H9 (cell line): ENCODE measurements around the gene RNF212. TPM values are rescaled to one million over a fixed set of nuclear protein-coding genes. Genes with fewer than 3 reads are reported as not detected.

Experiments used
- DNase-seq: peaks from one replicate; pipeline ENCODE4 v3.0.0-alpha.2; 2017
- H2AFZ ChIP-seq: one replicate; pipeline ENCODE4 v1.6.1; 2013; ENCODE audit warnings: mild to moderate bottlenecking, low read length, control low read depth, moderate library complexity
- H2AK5ac ChIP-seq: 2 replicates; pipeline ENCODE4 v1.6.1; 2013; ENCODE audit warnings: low read length, control low read depth, mixed read lengths; ENCODE audit not compliant: insufficient read length
- H2BK120ac ChIP-seq: one replicate; pipeline ENCODE4 v1.6.1; 2013; ENCODE audit warnings: low read depth, mild to moderate bottlenecking, low read length, control low read depth, inconsistent platforms; ENCODE audit not compliant: poor library complexity, severe bottlenecking
- H2BK12ac ChIP-seq: 2 replicates; pipeline ENCODE4 v1.6.1; 2013; ENCODE audit warnings: low read length, control low read depth, mixed read lengths, low read depth; ENCODE audit not compliant: insufficient read length
- H2BK15ac ChIP-seq: 2 replicates; pipeline ENCODE4 v1.6.1; 2013; ENCODE audit warnings: low read depth, low read length, control low read depth
- H2BK20ac ChIP-seq: one replicate; pipeline ENCODE4 v1.6.1; 2013; ENCODE audit warnings: low read depth, mild to moderate bottlenecking, low read length, control low read depth, inconsistent platforms; ENCODE audit not compliant: poor library complexity, severe bottlenecking
- H2BK5ac ChIP-seq: 2 replicates; pipeline ENCODE4 v1.6.1; 2013; ENCODE audit warnings: low read length, control low read depth, mixed read lengths; ENCODE audit not compliant: insufficient read length
- H3K14ac ChIP-seq: 2 replicates; pipeline ENCODE4 v1.6.1; 2013; ENCODE audit warnings: low read length, control low read depth; ENCODE audit not compliant: insufficient read depth
- H3K18ac ChIP-seq: 2 replicates; pipeline ENCODE4 v1.6.1; 2013; ENCODE audit warnings: low read depth, mild to moderate bottlenecking, mixed read lengths, low read length, control low read depth; ENCODE audit not compliant: insufficient read length
- H3K23ac ChIP-seq: 2 replicates; pipeline ENCODE4 v1.6.1; 2013; ENCODE audit warnings: low read length, control low read depth, mixed read lengths, low read depth; ENCODE audit not compliant: insufficient read length
- H3K23me2 ChIP-seq: 2 replicates; pipeline ENCODE4 v1.6.1; 2013; ENCODE audit warnings: low read depth, mild to moderate bottlenecking, mixed read lengths, low read length, control low read depth; ENCODE audit not compliant: insufficient read length, poor library complexity, severe bottlenecking
- H3K27ac ChIP-seq: 2 replicates; pipeline ENCODE4 v1.5.1; 2013; ENCODE audit warnings: low read length, control low read depth, mixed read lengths, low read depth; ENCODE audit not compliant: insufficient read length
- H3K27me3 ChIP-seq: 2 replicates; pipeline ENCODE4 v1.6.1; 2013; ENCODE audit warnings: low read length, control low read depth, inconsistent platforms; ENCODE audit not compliant: insufficient read depth
- H3K4ac ChIP-seq: 2 replicates; pipeline ENCODE4 v1.6.1; 2013; ENCODE audit warnings: low read depth, mild to moderate bottlenecking, control low read depth, inconsistent platforms, low read length, moderate library complexity
- H3K4me1 ChIP-seq: 2 replicates; pipeline ENCODE4 v1.6.1; 2013; ENCODE audit warnings: low read length, control low read depth, inconsistent platforms; ENCODE audit not compliant: insufficient read depth
- H3K4me2 ChIP-seq: 2 replicates; pipeline ENCODE4 v1.6.1; 2013; ENCODE audit warnings: low read length, control low read depth, mixed read lengths; ENCODE audit not compliant: insufficient read length, insufficient read depth
- H3K56ac ChIP-seq: 2 replicates; pipeline ENCODE4 v1.6.1; 2013; ENCODE audit warnings: low read depth, mild to moderate bottlenecking, mixed read lengths, low read length, control low read depth; ENCODE audit not compliant: insufficient read length
- H3K79me1 ChIP-seq: 2 replicates; pipeline ENCODE4 v1.6.1; 2013; ENCODE audit warnings: low read depth, mild to moderate bottlenecking, moderate library complexity, low read length, control low read depth, inconsistent platforms; ENCODE audit not compliant: insufficient read depth, poor library complexity, severe bottlenecking
- H3K79me2 ChIP-seq: 2 replicates; pipeline ENCODE4 v1.6.1; 2013; ENCODE audit warnings: low read length, control low read depth, inconsistent platforms; ENCODE audit not compliant: insufficient read depth
- H3K9ac ChIP-seq: 2 replicates; pipeline ENCODE4 v1.6.1; 2013; ENCODE audit warnings: low read length, control low read depth, mixed read lengths; ENCODE audit not compliant: insufficient read length; ENCODE audit errors: extremely low read depth
- H3K9me3 ChIP-seq: one replicate; pipeline ENCODE4 v1.6.1; 2013; ENCODE audit warnings: low read depth, low read length, inconsistent platforms; ENCODE audit not compliant: control insufficient read depth
- H3T11ph ChIP-seq: one replicate; pipeline ENCODE4 v1.6.1; 2013; ENCODE audit warnings: mild to moderate bottlenecking, low read length, control low read depth, inconsistent platforms
- H4K20me1 ChIP-seq: one replicate; pipeline ENCODE4 v1.6.1; 2013; ENCODE audit not compliant: control insufficient read depth, insufficient read length, insufficient read depth
- H4K5ac ChIP-seq: 2 replicates; pipeline ENCODE4 v1.6.1; 2013; ENCODE audit warnings: low read depth, mild to moderate bottlenecking, mixed read lengths, low read length, control low read depth; ENCODE audit not compliant: insufficient read length
- H4K8ac ChIP-seq: replicated peaks from 2 replicates; pipeline ENCODE4 v1.6.1; 2013; ENCODE audit warnings: low read length, control low read depth, mixed read lengths, low read depth; ENCODE audit not compliant: insufficient read length
- H4K91ac ChIP-seq: 2 replicates; pipeline ENCODE4 v1.6.1; 2013; ENCODE audit warnings: low read depth, mild to moderate bottlenecking, moderate library complexity, mixed read lengths, low read length, control low read depth; ENCODE audit not compliant: insufficient read length
- H3K27ac Mint-ChIP-seq, 3 experiments: 2 replicates in 2 of 3; 3 replicates in 1 of 3; pipeline ENCODE4 v1.8.0; 2020 to 2021; ENCODE audit warnings: mixed read lengths in 3 of 3, mild to moderate bottlenecking in 1 of 3, moderate library complexity in 1 of 3
- H3K27me3 Mint-ChIP-seq: 2 replicates; pipeline ENCODE4 v1.8.0; 2021; ENCODE audit warnings: low read depth, mild to moderate bottlenecking, moderate library complexity, mixed read lengths
- H3K36me3 Mint-ChIP-seq, 3 experiments: 2 replicates in 2 of 3; 3 replicates in 1 of 3; pipeline ENCODE4 v1.8.0; 2020 to 2021; ENCODE audit warnings: low read depth in 3 of 3, mixed read lengths in 3 of 3; ENCODE audit not compliant: insufficient read depth in 1 of 3
- H3K4me1 Mint-ChIP-seq, 2 experiments: 2 replicates each; pipeline ENCODE4 v1.8.0; 2020; ENCODE audit warnings: mixed read lengths in 2 of 2
- H3K4me3 Mint-ChIP-seq, 2 experiments: 2 replicates in 1 of 2; 3 replicates in 1 of 2; pipeline ENCODE4 v1.8.0; 2020 to 2021; ENCODE audit warnings: mild to moderate bottlenecking in 2 of 2, mixed read lengths in 2 of 2, moderate library complexity in 1 of 2
- H3K9me3 Mint-ChIP-seq, 2 experiments: 2 replicates in 1 of 2; 3 replicates in 1 of 2; pipeline ENCODE4 v1.8.0; 2020; ENCODE audit warnings: mild to moderate bottlenecking in 2 of 2, mixed read lengths in 2 of 2, moderate library complexity in 1 of 2
- CTCF ChIP-seq: fragments of 200-600 bp; sonication (generic); conservative IDR thresholded peaks from 3 replicates; pipeline ENCODE4 v1.8.0; 2021; ENCODE audit warnings: antibody characterized with exemption, mild to moderate bottlenecking
- WGBS: extraction: QIAGEN DNeasy Blood & Tissue Kit; methylation state at CpG from one replicate; pipeline ENCODE4 v1.1.7; 2013; ENCODE audit warnings: missing lambda C conversion rate, low lambda C conversion rate, mixed read lengths; ENCODE audit not compliant: insufficient read length; ENCODE audit errors: extremely low coverage; 5-methylcytosine and 5-hydroxymethylcytosine counted together
- total RNA-seq: library from RNA; stranded (reverse); gene quantifications from 2 replicates; pipeline ENCODE4 v1.2.1, GENCODE V29; 2021

Gene RNF212
- total RNA-seq, 1 experiment from 2014 or later = 3.0 TPM

- Histone ChIP-seq H3T11ph (no peak overlapping the region), H3K9ac (no peak overlapping the region), H3K4me2 (no peak overlapping the region), H2AK5ac (no peak overlapping the region), H3K79me1 (no peaks in the 10 kb centered on the region), H3K4ac (no peak overlapping the region), H2BK12ac (no peak overlapping the region), H3K56ac (no peak overlapping the region), H3K27me3 (no peaks in the 10 kb centered on the region), H3K18ac (no peak overlapping the region), H2BK120ac (no peak overlapping the region), H4K91ac (no peak overlapping the region), H4K5ac (no peak overlapping the region), H3K9me3 (peaks cover 5% of the 10 kb centered on the region), H2BK5ac (no peak overlapping the region), H3K14ac (no peak overlapping the region), H4K20me1 (peaks cover 3% of the 10 kb centered on the region), H3K4me1 (no peaks in the 10 kb centered on the region), H2AFZ (no peak overlapping the region), H2BK20ac (no peak overlapping the region), H2BK15ac (no peak overlapping the region), H4K8ac (no peak overlapping the region), H3K27ac (no peak overlapping the region), H3K23me2 (no peaks in the 10 kb centered on the region), H3K23ac (no peak overlapping the region), H3K79me2 (no peaks in the 10 kb centered on the region)
- Mint-ChIP-seq H3K4me1 (peaks cover 2% of the 10 kb centered on the region in 2 experiments; a peak in 3 of 4 replicates), H3K27me3 (peaks cover 54% of the 10 kb centered on the region), H3K9me3 (peaks cover 6 to 12% of the 10 kb centered on the region in 2 experiments), H3K4me3 (no peak overlapping the region), H3K27ac (no peak overlapping the region), H3K36me3 (no peaks in the 10 kb centered on the region; a peak in 2 of 7 replicates)
- no CpG with 5 or more reads among the region's 7 CpGs for WGBS
- TF ChIP-seq CTCF = no peak
- DNase-seq = no peak
Measured at GRCh38 chr4:1075225-1075624, 38.1 kb downstream of the RNF212 start.
